ENCODE data around the gene MXRA8.

MXRA8 gene

GRCh38 chr1:1348420-1349255 lies 9.7 kb downstream of the MXRA8 start:
- DNase-seq, result no peak

- no peak for DNase-seq
Observed at GRCh38 chr1:1347663-1348419, 10.5 kb downstream of the MXRA8 start.

- DNase-seq, result no peak
Observed at GRCh38 chr1:1347026-1347595, 11.2 kb downstream of the MXRA8 start.

GRCh38 chr1:1346501-1346890 lies 11.9 kb downstream of the MXRA8 start:
- DNase-seq, result no peak

GRCh38 chr1:1345860-1346500 lies 12.4 kb downstream of the MXRA8 start:
- no peak for DNase-seq

- DNase-seq, result no peak
Observed at GRCh38 chr1:1345384-1345783, 13.0 kb downstream of the MXRA8 start.

GRCh38 chr1:1344655-1345361 lies 13.5 kb downstream of the MXRA8 start:
- no peak for DNase-seq

GRCh38 chr1:1343811-1344421 lies 14.4 kb downstream of the MXRA8 start:
- DNase-seq, result no peak

GRCh38 chr1:1342584-1343115 lies 15.7 kb downstream of the MXRA8 start:
- no peak for DNase-seq

- no peak for DNase-seq
Observed at GRCh38 chr1:1342061-1342562, 16.2 kb downstream of the MXRA8 start.

- DNase-seq, result no peak
Observed at GRCh38 chr1:1341549-1342021, 16.8 kb downstream of the MXRA8 start.

GRCh38 chr1:1340791-1341548 lies 17.4 kb downstream of the MXRA8 start:
- no peak for DNase-seq

- DNase-seq, result no peak
Observed at GRCh38 chr1:1340185-1340584, 18.2 kb downstream of the MXRA8 start.

GRCh38 chr1:1338278-1338677 lies 20.1 kb downstream of the MXRA8 start:
- DNase-seq, result no peak

GRCh38 chr1:1337793-1338147 lies 20.6 kb downstream of the MXRA8 start:
- DNase-seq, result no peak

- no peak for DNase-seq
Observed at GRCh38 chr1:1336931-1337792, 21.2 kb downstream of the MXRA8 start.

- no peak for DNase-seq
Observed at GRCh38 chr1:1336446-1336845, 21.9 kb downstream of the MXRA8 start.

GRCh38 chr1:1335792-1336248 lies 22.5 kb downstream of the MXRA8 start:
- no peak for DNase-seq

GRCh38 chr1:1335283-1335682 lies 23.1 kb downstream of the MXRA8 start:
- DNase-seq, result no peak

- no peak for DNase-seq
Observed at GRCh38 chr1:1334835-1335234, 23.5 kb downstream of the MXRA8 start.

Measured in NCI-H2029 (cell line).